Measurements from ENCODE around the gene MUC12. TPM values are rescaled to one million over a fixed set of nuclear protein-coding genes. Genes with fewer than 3 reads are reported as not detected.

The MUC12 gene
- total RNA-seq, 1 experiment from 2014 or later, result 0.64 TPM

DNA sequence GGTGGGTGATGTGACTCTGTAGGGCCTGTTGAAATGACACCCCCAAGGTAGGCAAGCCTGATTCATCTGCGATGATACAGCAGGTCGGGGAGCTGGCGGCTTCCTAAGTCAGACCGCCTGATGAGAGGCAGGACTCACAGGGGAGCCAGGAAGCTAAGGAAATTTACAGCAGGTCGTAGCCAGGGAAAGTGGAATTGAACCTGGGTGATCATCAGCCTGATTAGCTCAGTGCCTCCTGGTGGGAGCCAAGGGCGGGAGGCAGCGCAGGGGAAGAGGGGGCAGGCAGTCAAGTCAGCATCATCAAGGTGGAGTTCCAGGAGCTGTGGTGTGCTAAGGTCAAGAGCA is 97.4 kb downstream of the MUC12 start:
- Histone ChIP-seq H3K9ac (ENCODE audit: low read length) (no peak overlapping the region), H3K27ac (ENCODE audit: low read depth, low read length) (no peak overlapping the region), H3K9me2 (ENCODE audit: insufficient read depth) (no peaks in the 10 kb centered on the region), H4K20me1 (ENCODE audit: insufficient read depth) (no peaks in the 10 kb centered on the region), H3K27me3 (ENCODE audit: insufficient read depth, low read length) (no peaks in the 10 kb centered on the region), H3K36me3 (ENCODE audit: control insufficient read depth in 1 of 2, insufficient read depth in 2 of 2, low read length in 2 of 2) (no peaks in the 10 kb centered on the region), H2AFZ (ENCODE audit: low read depth, low read length, poor library complexity, severe bottlenecking) (no peak overlapping the region), H3K79me2 (ENCODE audit: insufficient read depth, low read length) (no peaks in the 10 kb centered on the region), H3K4me1 (ENCODE audit: control insufficient read depth in 1 of 2, insufficient read depth in 2 of 2, low read length in 2 of 2) (no peaks in the 10 kb centered on the region), H3K9me3 (ENCODE audit: control insufficient read depth in 1 of 2, insufficient read depth in 1 of 2, low read depth in 1 of 2, low read length in 2 of 2) (no peaks in the 10 kb centered on the region), H3K4me2 (ENCODE audit: low read length) (no peak overlapping the region), H3K4me3 (replicated peaks in 1 of 2; ENCODE audit: low read depth in 1 of 2, low read length in 2 of 2) (no peak overlapping the region)
- ChIA-PET CTCF (interaction anchor here (2.1 kb wide), 1 partner anchor 11 kb away, joined by 7 read pairs; no protein-coding TSS in a partner anchor), RAD21 (ENCODE audit: low non-redundant PET in 1 of 2, low total read pairs in 2 of 2, uncharacterized antibody in 2 of 2, unreplicated experiment in 2 of 2) (no interaction called here), POLR2A (no interaction called here)
- ATAC-seq, result no peak
- no peak for TF ChIP-seq SRF (IDR thresholded peaks at IDR 0.05; ENCODE audit: low read depth)
- no peak for TF ChIP-seq EZH2phosphoT487 (IDR thresholded peaks at IDR 0.05; ENCODE audit: borderline replicate concordance)
- no TSS peak for BruUV-seq (replicated peaks)
- DNase-seq (ENCODE audit: low read depth, low spot score), result no peak
- intact Hi-C loops (cut with micrococcal nuclease), result no loop called here

DNA sequence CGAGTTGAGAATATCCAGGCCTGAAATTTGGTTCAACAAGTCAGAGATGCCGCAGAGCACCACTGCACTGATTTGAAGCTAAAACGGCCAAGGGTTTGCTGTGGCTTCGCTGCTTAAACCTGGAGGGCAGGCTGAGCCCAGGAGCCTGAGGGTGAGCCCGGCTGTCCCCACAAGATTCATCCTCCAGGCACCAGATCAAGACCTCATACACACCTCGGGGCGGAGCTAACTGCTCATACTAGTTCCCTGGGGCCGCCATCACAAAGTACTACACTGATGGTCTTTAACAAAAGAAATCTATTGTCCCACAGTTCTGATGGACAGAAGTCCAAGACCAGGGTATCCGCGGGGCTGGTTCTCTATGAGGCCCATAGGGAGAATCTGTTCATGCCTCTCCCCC is 99.0 kb downstream of the MUC12 start:
- Histone ChIP-seq H3K9me3 (ENCODE audit: control insufficient read depth in 1 of 2, insufficient read depth in 1 of 2, low read depth in 1 of 2, low read length in 2 of 2) (no peaks in the 10 kb centered on the region), H3K9me2 (ENCODE audit: insufficient read depth) (no peaks in the 10 kb centered on the region), H3K4me3 (replicated peaks in 1 of 2; ENCODE audit: low read depth in 1 of 2, low read length in 2 of 2) (no peak overlapping the region), H3K27me3 (ENCODE audit: insufficient read depth, low read length) (no peaks in the 10 kb centered on the region), H4K20me1 (ENCODE audit: insufficient read depth) (no peaks in the 10 kb centered on the region), H3K9ac (ENCODE audit: low read length) (no peak overlapping the region), H3K4me2 (ENCODE audit: low read length) (no peak overlapping the region), H3K36me3 (ENCODE audit: control insufficient read depth in 1 of 2, insufficient read depth in 2 of 2, low read length in 2 of 2) (no peaks in the 10 kb centered on the region), H3K79me2 (ENCODE audit: insufficient read depth, low read length) (no peaks in the 10 kb centered on the region), H3K27ac (ENCODE audit: low read depth, low read length) (no peak overlapping the region), H2AFZ (ENCODE audit: low read depth, low read length, poor library complexity, severe bottlenecking) (no peak overlapping the region), H3K4me1 (ENCODE audit: control insufficient read depth in 1 of 2, insufficient read depth in 2 of 2, low read length in 2 of 2) (no peaks in the 10 kb centered on the region)
- no TSS peak for BruUV-seq (replicated peaks)
- intact Hi-C loops (cut with micrococcal nuclease), result no loop called here
- DNase-seq (ENCODE audit: low read depth, low spot score), result no peak
- POLR2A ChIA-PET, result no interaction called here
- RAD21 ChIA-PET (ENCODE audit: low non-redundant PET in 1 of 2, low total read pairs in 2 of 2, uncharacterized antibody in 2 of 2, unreplicated experiment in 2 of 2), result no interaction called here
- CTCF ChIA-PET, result interaction anchor here (2.1 kb wide), 1 partner anchor 9 kb away, joined by 7 read pairs; no protein-coding TSS in a partner anchor
- TF ChIP-seq TCF7L2 (IDR thresholded peaks at IDR 0.05; ENCODE audit: borderline replicate concordance, extremely low read depth, insufficient read depth, insufficient read length) (no peak), ZNF274 (IDR thresholded peaks at IDR 0.05; ENCODE audit: low read depth, low read length) (no peak), EGR1 (IDR thresholded peaks at IDR 0.05; ENCODE audit: low read depth) (no peak)
- ATAC-seq, result no peak

Other genes starting within 250 kb of the MUC12 start
- 0.30 TPM for gene EPO, start 249.1 kb upstream of the MUC12 start, total RNA-seq (2021; ENCODE audit: unreplicated experiment)
- gene ZAN, start 236.0 kb upstream of the MUC12 start, total RNA-seq (2021; ENCODE audit: unreplicated experiment), result not detected
- gene EPHB4, start 142.0 kb upstream of the MUC12 start, total RNA-seq (2021; ENCODE audit: unreplicated experiment), result 61.1 TPM
- 24.6 TPM for gene SLC12A9, start 116.9 kb upstream of the MUC12 start, total RNA-seq (2021; ENCODE audit: unreplicated experiment)
- 102 TPM for gene TRIP6, start 102.2 kb upstream of the MUC12 start, total RNA-seq (2021; ENCODE audit: unreplicated experiment)
- gene SRRT, start 94.5 kb upstream of the MUC12 start, total RNA-seq (2021; ENCODE audit: unreplicated experiment), result 252 TPM
- gene UFSP1, start 79.8 kb upstream of the MUC12 start, total RNA-seq (2021; ENCODE audit: unreplicated experiment), result 5.6 TPM
- gene ACHE, start 73.7 kb upstream of the MUC12 start, total RNA-seq (2021; ENCODE audit: unreplicated experiment), result 1.8 TPM
- gene MUC3A, start 20.0 kb upstream of the MUC12 start, total RNA-seq (2021; ENCODE audit: unreplicated experiment), result 30.8 TPM
- not detected for gene MUC17, start 50.5 kb downstream of the MUC12 start, total RNA-seq (2021; ENCODE audit: unreplicated experiment)
- gene TRIM56, start 115.9 kb downstream of the MUC12 start, total RNA-seq (2021; ENCODE audit: unreplicated experiment), result 25.9 TPM
- 12.8 TPM for gene SERPINE1, start 157.5 kb downstream of the MUC12 start, total RNA-seq (2021; ENCODE audit: unreplicated experiment)
- gene AP1S1, start 184.9 kb downstream of the MUC12 start, total RNA-seq (2021; ENCODE audit: unreplicated experiment), result 130 TPM
- gene VGF, start 196.0 kb downstream of the MUC12 start, total RNA-seq (2021; ENCODE audit: unreplicated experiment), result 43.2 TPM
- gene NAT16, start 210.7 kb downstream of the MUC12 start, total RNA-seq (2021; ENCODE audit: unreplicated experiment), result 2.0 TPM
- not detected for gene MOGAT3, start 231.5 kb downstream of the MUC12 start, total RNA-seq (2021; ENCODE audit: unreplicated experiment)
- gene PLOD3, start 248.0 kb downstream of the MUC12 start, total RNA-seq (2021; ENCODE audit: unreplicated experiment), result 83.7 TPM
- gene ZNHIT1, start 248.6 kb downstream of the MUC12 start, total RNA-seq (2021; ENCODE audit: unreplicated experiment), result 69.4 TPM

Data from HCT116 (cell line).